SK-N-SH (cell line): ENCODE results near the gene YDJC. TPM values are rescaled to one million over a fixed set of nuclear protein-coding genes. Genes with fewer than 3 reads are reported as not detected.
A peak's percentile ranks its signal among the peaks of the same experiment; 100 is the strongest.
"Not testable (repeated sequence)": the region's sequence is repeated elsewhere in the genome, so short reads cannot be mapped to it uniquely, and the experiment has no call there.

Experiments used
- CTCF ChIA-PET: fragments of 300-600, 350-600 bp; formaldehyde crosslinking; extraction: SDS; loops from one replicate; lab custom pipeline; 2021; lab: Yijun Ruan, JAX
- POLR2A ChIA-PET: fragments of 350-600 bp; sonication (Branson Sonifier 250); formaldehyde crosslinking; extraction: SDS; loops from one replicate; lab custom pipeline; 2020; ENCODE audit warnings: antibody characterized with exemption, inconsistent platforms; lab: Yijun Ruan, JAX
- DNase-seq: peaks from one replicate; pipeline ENCODE4 v3.0.0; 2012
- H2AFZ ChIP-seq: fragments of 200-600 bp; sonication (generic); 2 replicates; pipeline ENCODE4 v1.8.1; 2016; ENCODE audit warnings: antibody characterized with exemption, mild to moderate bottlenecking, low read depth
- H3F3A ChIP-seq: fragments of 200-600 bp; sonication (generic); replicated peaks from 2 replicates; pipeline ENCODE3; 2016; ENCODE audit warnings: antibody characterized with exemption, mild to moderate bottlenecking; ENCODE audit not compliant: insufficient read depth
- H3K27ac ChIP-seq, 2 experiments: fragments of 200-500 bp in 1 of 2; fragments of 200-600 bp in 1 of 2; sonication (Bioruptor generic) in 1 of 2; sonication (generic), shearing (Covaris generic) in 1 of 2; 2 replicates each; pipeline versions ENCODE4 v1.5.1 to v1.6.1; 2014 to 2016; ENCODE audit warnings: low read depth in 2 of 2, inconsistent platforms in 1 of 2, low read length in 1 of 2, mild to moderate bottlenecking in 1 of 2, mixed read lengths in 1 of 2
- H3K27me3 ChIP-seq: fragments of 200-600 bp; sonication (generic), shearing (Covaris generic); 2 replicates; pipeline ENCODE4 v1.6.1; 2016; ENCODE audit warnings: mixed run types; ENCODE audit not compliant: insufficient read depth
- H3K36me3 ChIP-seq, 2 experiments: fragments of 200-500 bp in 1 of 2; fragments of 200-600 bp in 1 of 2; sonication (Bioruptor generic) in 1 of 2; sonication (generic) in 1 of 2; replicated peaks in 1 of 2; 2 replicates each; pipeline versions ENCODE3 to v1.5.1; 2014 to 2016; ENCODE audit warnings: low read length in 1 of 2, mild to moderate bottlenecking in 1 of 2; ENCODE audit not compliant: insufficient read depth in 2 of 2, control insufficient read depth in 1 of 2
- H3K4me1 ChIP-seq, 2 experiments: fragments of 200-500 bp in 1 of 2; fragments of 200-600 bp in 1 of 2; sonication (Bioruptor generic) in 1 of 2; sonication (generic), shearing (Covaris generic) in 1 of 2; 2 replicates each; pipeline versions ENCODE4 v1.5.1 to v1.6.1; 2014 to 2016; ENCODE audit warnings: low read depth in 1 of 2, low read length in 1 of 2, mixed run types in 1 of 2; ENCODE audit not compliant: insufficient read depth in 2 of 2, control insufficient read depth in 1 of 2
- H3K4me2 ChIP-seq: fragments of 200-600 bp; sonication (generic), shearing (Covaris generic); 2 replicates; pipeline ENCODE4 v1.6.1; 2017; ENCODE audit warnings: mixed run types
- H3K4me3 ChIP-seq, 2 experiments: fragments of 200-500 bp in 1 of 2; fragments of 200-600 bp in 1 of 2; sonication (Bioruptor generic) in 1 of 2; sonication (generic), shearing (Covaris generic) in 1 of 2; 2 replicates each; pipeline versions ENCODE4 v1.5.1 to v1.8.1; 2014 to 2016; ENCODE audit warnings: low read depth in 2 of 2, inconsistent platforms in 1 of 2, low read length in 1 of 2, mild to moderate bottlenecking in 1 of 2, mixed read lengths in 1 of 2, moderate library complexity in 1 of 2
- H3K79me2 ChIP-seq: fragments of 200-600 bp; sonication (generic); 2 replicates; pipeline ENCODE4 v1.8.1; 2017; ENCODE audit warnings: mild to moderate bottlenecking; ENCODE audit not compliant: insufficient read depth
- H3K9ac ChIP-seq: fragments of 200-600 bp; sonication (generic); 2 replicates; pipeline ENCODE4 v1.6.1; 2017; ENCODE audit warnings: mixed run types
- H3K9me2 ChIP-seq: fragments of 200-600 bp; sonication (generic); 2 replicates; pipeline ENCODE4 v1.6.1; 2017; ENCODE audit warnings: mixed run types
- H3K9me3 ChIP-seq: fragments of 200-600 bp; sonication (generic); 2 replicates; pipeline ENCODE4 v1.6.1; 2017; ENCODE audit warnings: mixed run types, mild to moderate bottlenecking, moderate library complexity
- H4K20me1 ChIP-seq: fragments of 200-600 bp; sonication (generic); 2 replicates; pipeline ENCODE4 v1.6.1; 2017; ENCODE audit warnings: mild to moderate bottlenecking, mixed run types; ENCODE audit not compliant: insufficient read depth
- CTCF ChIP-seq: fragments of 200-600 bp; sonication (generic); IDR thresholded peaks from 2 replicates; pipeline ENCODE4 v1.6.1; 2017; ENCODE audit warnings: antibody characterized with exemption, mild to moderate bottlenecking, moderate library complexity
- GATA2 ChIP-seq: sonication (generic); formaldehyde crosslinking; IDR thresholded peaks from 2 replicates; pipeline ENCODE4 v1.5.0; 2020; ENCODE audit warnings: mild to moderate bottlenecking, missing genetic modification reagents
- RAD21 ChIP-seq: IDR thresholded peaks from 2 replicates; pipeline ENCODE4 v1.6.1; 2012; ENCODE audit warnings: mild to moderate bottlenecking, low read length
- RCOR1 ChIP-seq: fragments of 150-350 bp; IDR thresholded peaks from 2 replicates; pipeline ENCODE4 v1.6.1; 2017; ENCODE audit warnings: antibody characterized with exemption, low read length
- REST ChIP-seq: IDR thresholded peaks from 2 replicates; pipeline ENCODE4 v1.6.1; 2012; ENCODE audit warnings: mild to moderate bottlenecking, low read depth, low read length, moderate library complexity
- SMC3 ChIP-seq: IDR thresholded peaks from 2 replicates; pipeline ENCODE4 v1.6.1; 2012; ENCODE audit warnings: low read depth, low read length, improper control_type of control experiment
- USF2 ChIP-seq: fragments of 150-350 bp; IDR thresholded peaks from 2 replicates; pipeline ENCODE4 v1.6.1; 2017; ENCODE audit warnings: antibody characterized with exemption, low read length, low read depth, borderline replicate concordance
- WGBS: methylation state at CpG from one replicate; pipeline ENCODE4 v1.1.6; 2017; ENCODE audit warnings: low lambda C conversion rate; 5-methylcytosine and 5-hydroxymethylcytosine counted together
- polyA plus RNA-seq, 3 experiments: library from polyadenylated mRNA; depleted of rRNA; stranded (reverse); fragments of >200 nt; gene quantifications; 2 replicates each; pipeline ENCODE4 v1.2.3, GENCODE V29; 2012

Gene YDJC
- polyA plus RNA-seq, 1 of the 3 experiments (the other 2 are of a cell fraction), result 37.4 TPM

- Histone ChIP-seq H3K36me3 (peaks cover 0 to 2% of the 10 kb centered on the region in 2 experiments), H3K27ac (no peak overlapping the region), H3K9me3 (no peaks in the 10 kb centered on the region), H3K9me2 (no peaks in the 10 kb centered on the region), H3K4me1 (peaks cover 8 to 22% of the 10 kb centered on the region in 2 experiments; a peak in 2 of 4 replicates), H3K27me3 (no peaks in the 10 kb centered on the region), H3K4me3 (no peak overlapping the region; a peak in 1 of 4 replicates), H2AFZ (no peak overlapping the region), H4K20me1 (no peaks in the 10 kb centered on the region), H3K9ac (no peak overlapping the region), H3F3A (peaks cover 6% of the 10 kb centered on the region), H3K79me2 (0 out of 2 replicates have a peak, but pooled peaks cover 3% of the 10 kb centered on the region), H3K4me2 (no peak overlapping the region)
- 53% methylated on average over 13 of the region's 14 CpGs for WGBS
- DNase-seq, result peak; percentile 79
- TF ChIP-seq GATA2 (CRISPR knock-in tag) (no peak), REST (no peak), USF2 (no peak), SMC3 (peak; percentile 51), CTCF (peak; percentile 84), RCOR1 (0 out of 2 replicates have a peak, but pooled peaks have one; percentile 7), RAD21 (peak; percentile 89)
- ChIA-PET CTCF (interaction anchor here (0.6 to 4.9 kb wide), 21 partner anchors 9 to 1042 kb away, joined by 3 to 56 read pairs (median 4); partner anchors contain the start of genes CCDC116, PPIL2 and YDJC), POLR2A (interaction anchor here (0.8 to 1.0 kb wide), 3 partner anchors 11 to 19 kb away, joined by 3 to 7 read pairs (median 4); partner anchors contain the start of gene PPIL2)
Measured at GRCh38 chr22:21646608-21647590, 17.1 kb upstream of the YDJC start.

GRCh38 chr22:21645513-21645912 is 15.7 kb upstream of the YDJC start:
- H3K9me3 ChIP-seq, H4K20me1 ChIP-seq, H3K27me3 ChIP-seq, H3K4me3 ChIP-seq, H3K9ac ChIP-seq, POLR2A ChIA-PET, H3K36me3 ChIP-seq, H3K27ac ChIP-seq, DNase-seq, H3K79me2 ChIP-seq, H2AFZ ChIP-seq, H3K4me2 ChIP-seq, H3K9me2 ChIP-seq: not testable (repeated sequence)
- CTCF ChIA-PET, result interaction anchor here (1.5 to 4.9 kb wide), 3 partner anchors 11 to 16 kb away, joined by 4 to 56 read pairs (median 12); partner anchors contain the start of genes CCDC116 and YDJC
- Histone ChIP-seq H3F3A (peaks cover 17% of the 10 kb centered on the region), H3K4me1 (peaks cover 5 to 21% of the 10 kb centered on the region in 2 experiments; a peak in 2 of 4 replicates)
- 87% methylated on average over 6 of the region's 6 CpGs for WGBS
